AG08396 (cell line): ENCODE results near the gene PARD3.

Experiments
- DNase-seq: peaks from one replicate; pipeline ENCODE4 v3.0.0; 2012; ENCODE audit warnings: low spot score, mixed read lengths

PARD3 gene

GRCh38 chr10:34494012-34494411, 321.1 kb downstream of the PARD3 start:
- DNase-seq, result no peak

- no peak for DNase-seq
These were observed 323.0 kb downstream of the PARD3 start for GRCh38 chr10:34492081-34492480.

- no peak for DNase-seq
These were observed 323.4 kb downstream of the PARD3 start for GRCh38 chr10:34491678-34492077.

- peak; percentile 73 for DNase-seq
These were observed 324.9 kb downstream of the PARD3 start for GRCh38 chr10:34489973-34490745.

GRCh38 chr10:34489411-34489810, 325.7 kb downstream of the PARD3 start:
- DNase-seq, result no peak

GRCh38 chr10:34488476-34489130, 326.5 kb downstream of the PARD3 start:
- no peak for DNase-seq

GRCh38 chr10:34486008-34486407, 329.1 kb downstream of the PARD3 start:
- no peak for DNase-seq

- DNase-seq, result no peak
These were observed 330.9 kb downstream of the PARD3 start for GRCh38 chr10:34484164-34484563.

- DNase-seq, result no peak
These were observed 334.8 kb downstream of the PARD3 start for GRCh38 chr10:34480345-34480744.

GRCh38 chr10:34479520-34480179, 335.4 kb downstream of the PARD3 start:
- DNase-seq, result no peak

- no peak for DNase-seq
These were observed 337.8 kb downstream of the PARD3 start for GRCh38 chr10:34477249-34477648.

GRCh38 chr10:34476608-34477007, 338.5 kb downstream of the PARD3 start:
- DNase-seq, result no peak

GRCh38 chr10:34475786-34476185, 339.3 kb downstream of the PARD3 start:
- DNase-seq, result no peak

GRCh38 chr10:34475274-34475646, 339.8 kb downstream of the PARD3 start:
- no peak for DNase-seq

- DNase-seq, result no peak
These were observed 340.4 kb downstream of the PARD3 start for GRCh38 chr10:34474555-34475273.

- DNase-seq, result no peak
These were observed 341.1 kb downstream of the PARD3 start for GRCh38 chr10:34474009-34474376.

- DNase-seq, result no peak
These were observed 341.7 kb downstream of the PARD3 start for GRCh38 chr10:34473174-34474008.

GRCh38 chr10:34470307-34470706, 344.8 kb downstream of the PARD3 start:
- DNase-seq, result no peak

GRCh38 chr10:34469446-34469845, 345.6 kb downstream of the PARD3 start:
- no peak for DNase-seq

- no peak for DNase-seq
These were observed 347.2 kb downstream of the PARD3 start for GRCh38 chr10:34467902-34468301.

- DNase-seq, result no peak
These were observed 347.7 kb downstream of the PARD3 start for GRCh38 chr10:34467364-34467763.

GRCh38 chr10:34465678-34466077, 349.4 kb downstream of the PARD3 start:
- DNase-seq, result no peak
